Endothelial cell of umbilical vein (primary cell): ENCODE results near the gene ISLR. TPM values are rescaled to one million over a fixed set of nuclear protein-coding genes. Genes with fewer than 3 reads are reported as not detected.

Source experiments
- BruUV-seq: library from RNA; stranded (reverse); fragments of 400-500 nt; replicated peaks from 2 replicates; lab custom pipeline; 2021; lab: Mats Ljungman, UMichigan
- CTCF ChIA-PET: fragments of 300-600, 350-600 bp; sonication (Branson Sonifier 250); formaldehyde crosslinking; loops from one replicate; lab custom pipeline; 2021; ENCODE audit warnings: antibody characterized with exemption, inconsistent platforms; lab: Charles Lee
- POLR2A ChIA-PET: fragments of 300-600, 350-600 bp; sonication (Branson Sonifier 250); formaldehyde crosslinking; loops from one replicate; lab custom pipeline; 2021; ENCODE audit warnings: antibody characterized with exemption, inconsistent platforms; lab: Charles Lee
- DNase-seq: peaks from one replicate; pipeline ENCODE4 v3.0.0-alpha.2; 2011; ENCODE audit warnings: low read depth, low spot score
- FAIRE-seq: peaks from 2 replicates; lab custom pipeline; 2011; peaks lifted over from hg19 to GRCh38; lab: Jason Lieb, UNC
- H2AFZ ChIP-seq: 2 replicates; pipeline ENCODE4 v1.6.0; 2012; ENCODE audit warnings: low read depth, low read length, control low read depth, inconsistent platforms
- H3K27ac ChIP-seq: 2 replicates; pipeline ENCODE4 v1.5.1; 2011; ENCODE audit warnings: low read depth, mild to moderate bottlenecking, control low read depth, low read length, moderate library complexity; ENCODE audit not compliant: insufficient read depth
- H3K27me3 ChIP-seq, 2 experiments: 2 replicates each; pipeline versions ENCODE4 v1.6.0 to v1.6.1; 2011; ENCODE audit warnings: low read length in 2 of 2, mixed read lengths in 1 of 2; ENCODE audit not compliant: control insufficient read depth in 2 of 2, insufficient read depth in 2 of 2
- H3K36me3 ChIP-seq, 2 experiments: 2 replicates in 1 of 2; 3 replicates in 1 of 2; pipeline ENCODE4 v1.5.1; 2011; ENCODE audit warnings: low read length in 2 of 2, mild to moderate bottlenecking in 1 of 2, moderate library complexity in 1 of 2; ENCODE audit not compliant: control insufficient read depth in 2 of 2, insufficient read depth in 2 of 2; ENCODE audit errors: extremely low read depth in 1 of 2
- H3K4me1 ChIP-seq: 3 replicates; pipeline ENCODE4 v1.5.1; 2011; ENCODE audit warnings: mild to moderate bottlenecking, low read length; ENCODE audit not compliant: control insufficient read depth, insufficient read depth; ENCODE audit errors: extremely low read depth
- H3K4me2 ChIP-seq: 2 replicates; pipeline ENCODE4 v1.6.1; 2011; ENCODE audit warnings: low read length, control low read depth, mixed read lengths; ENCODE audit not compliant: insufficient read depth
- H3K4me3 ChIP-seq, 3 experiments: fragments of 200-600 bp in 1 of 3; sonication (generic), shearing (Covaris generic) in 1 of 3; replicated peaks in 1 of 3; 2 replicates each; pipeline ENCODE4 v1.5.1; 2011 to 2016; ENCODE audit warnings: control low read depth in 3 of 3, low read length in 3 of 3, mild to moderate bottlenecking in 2 of 3, inconsistent platforms in 1 of 3, low read depth in 1 of 3, moderate library complexity in 1 of 3; ENCODE audit not compliant: insufficient read depth in 1 of 3
- H3K79me2 ChIP-seq: 2 replicates; pipeline ENCODE4 v1.6.0; 2012; ENCODE audit warnings: low read length, inconsistent platforms; ENCODE audit not compliant: control insufficient read depth, insufficient read depth
- H3K9ac ChIP-seq: replicated peaks from 2 replicates; pipeline ENCODE3; 2011; ENCODE audit warnings: low read length, control low read depth; ENCODE audit not compliant: insufficient read depth; ENCODE audit errors: extremely low read depth
- H3K9me1 ChIP-seq: replicated peaks from 3 replicates; pipeline ENCODE4 v1.6.0; 2011; ENCODE audit warnings: mild to moderate bottlenecking, low read length; ENCODE audit not compliant: control insufficient read depth, insufficient read depth; ENCODE audit errors: extremely low read depth
- H3K9me3 ChIP-seq: replicated peaks from 2 replicates; pipeline ENCODE4 v1.5.1; 2012; ENCODE audit warnings: low read length, inconsistent platforms; ENCODE audit not compliant: control insufficient read depth, insufficient read depth
- H4K20me1 ChIP-seq: replicated peaks from 2 replicates; pipeline ENCODE3; 2011; ENCODE audit warnings: mild to moderate bottlenecking, low read length; ENCODE audit not compliant: control insufficient read depth, insufficient read depth; ENCODE audit errors: extremely low read depth
- EZH2 ChIP-seq: IDR thresholded peaks from 2 replicates; pipeline ENCODE4 v1.6.1; 2012; ENCODE audit warnings: borderline replicate concordance, low read depth, mild to moderate bottlenecking, moderate library complexity, low read length, inconsistent platforms; ENCODE audit not compliant: severe bottlenecking
- FOS ChIP-seq: IDR thresholded peaks from 2 replicates; pipeline ENCODE4 v1.6.1; 2011; ENCODE audit warnings: mild to moderate bottlenecking, low read length, moderate library complexity, borderline replicate concordance; ENCODE audit not compliant: insufficient read depth
- GATA2 ChIP-seq: IDR thresholded peaks from 2 replicates; pipeline ENCODE4 v1.7.0; 2011; ENCODE audit warnings: low read depth, mild to moderate bottlenecking, moderate library complexity, mixed read lengths, low read length; ENCODE audit not compliant: insufficient read length, insufficient read depth
- JUN ChIP-seq: IDR thresholded peaks from 2 replicates; pipeline ENCODE4 v1.6.1; 2011; ENCODE audit warnings: borderline replicate concordance, low read depth; ENCODE audit not compliant: insufficient read length, insufficient read depth
- MYC ChIP-seq: IDR thresholded peaks from one replicate; pipeline ENCODE4 v1.6.1; 2011; ENCODE audit warnings: mild to moderate bottlenecking, low read depth, low read length
- POLR2A ChIP-seq: IDR thresholded peaks from 2 replicates; pipeline ENCODE4 v1.6.1; 2012; ENCODE audit warnings: low read depth, mild to moderate bottlenecking, control low read depth, low read length
- POLR2AphosphoS5 ChIP-seq: IDR thresholded peaks from 2 replicates; pipeline ENCODE4 v1.6.1; 2012; ENCODE audit warnings: low read depth, mild to moderate bottlenecking, control low read depth, low read length, moderate library complexity; ENCODE audit not compliant: insufficient read depth
- dilution Hi-C: fragments of 300-500 bp; cut with MboI; formaldehyde crosslinking; loops from one replicate; pipeline ENCODE4 v1.15.0; 2019; ENCODE audit warnings: low sequenced_read_pairs; ENCODE audit not compliant: extremely low pct_ligation_motif_present
- intact Hi-C: fragments of 100-400 bp; cut with micrococcal nuclease; formaldehyde crosslinking; loops from one replicate; pipeline ENCODE4 v1.10.0; 2022
- polyA plus RNA-seq, 4 experiments: library from polyadenylated mRNA; depleted of rRNA in 3 of 4; stranded (reverse) in 3 of 4; unstranded in 1 of 4; fragments of >200 nt; gene quantifications; 2 replicates each; pipeline versions ENCODE4 v1.2.1 to v1.2.3, GENCODE V29; 2011 to 2012; ENCODE audit warnings: missing spikeins in 1 of 4
- total RNA-seq: library from RNA; stranded (reverse); gene quantifications from 2 replicates; pipeline ENCODE4 v1.2.3, GENCODE V29; 2021
- TF ChIP-seq, protein P1 (sequence below): IDR thresholded peaks from 2 replicates; pipeline ENCODE4 v1.6.1; 2011; ENCODE audit not compliant: insufficient read depth, insufficient read length
- TF ChIP-seq, protein P2 (sequence below), 2 donors: IDR thresholded peaks; 1 replicate in 1 of 2; 2 replicates in 1 of 2; pipeline ENCODE4 v1.5.1; 2011; ENCODE audit warnings: low read length in 2 of 2, mild to moderate bottlenecking in 2 of 2, moderate library complexity in 2 of 2, control low read depth in 1 of 2, inconsistent platforms in 1 of 2, low read depth in 1 of 2; ENCODE audit not compliant: insufficient read depth in 1 of 2; ENCODE audit errors: extremely low read depth in 1 of 2

The ISLR gene
- total and polyA plus RNA-seq, 2 donors (not counting 3 experiments of a cell fraction or from before 2014, with no cell fraction given): not detected

DNA sequence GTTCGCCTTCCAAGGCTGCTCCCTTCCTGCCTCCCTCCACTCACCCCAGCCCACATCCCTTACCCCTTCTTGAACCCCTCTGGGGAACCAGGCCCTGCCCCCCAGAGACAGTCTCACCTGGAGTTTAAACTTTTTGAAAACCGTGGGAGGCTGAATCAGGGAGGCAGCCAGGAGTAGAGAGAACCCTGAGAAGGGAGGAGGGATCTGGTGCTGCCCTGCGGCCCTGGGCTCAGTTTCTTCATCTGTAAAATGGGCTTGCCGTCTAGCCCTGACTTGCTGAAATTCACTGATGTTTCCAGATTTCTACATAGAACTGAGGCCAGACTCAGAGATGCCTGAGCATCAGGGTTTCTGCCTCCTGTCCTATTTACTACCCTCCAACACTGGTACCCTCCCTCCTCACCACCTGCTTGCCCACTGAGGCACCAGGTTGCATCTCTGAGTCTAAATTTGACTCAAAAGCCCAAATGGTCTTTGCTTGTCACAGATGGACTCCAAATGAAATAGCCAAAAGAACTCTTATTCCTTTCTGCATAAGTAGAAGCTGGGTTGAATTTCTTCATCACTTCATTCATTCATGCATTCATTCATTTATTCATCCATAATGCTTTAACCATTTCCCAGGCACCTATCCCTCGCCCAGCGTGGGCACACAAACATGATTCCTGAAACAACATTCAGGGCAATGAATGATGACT lies 41.0 kb downstream of the ISLR start:
- Histone ChIP-seq H3K79me2 (no peaks in the 10 kb centered on the region), H3K27me3 (no peaks in the 10 kb centered on the region), H4K20me1 (no peaks in the 10 kb centered on the region), H3K9ac (no peak overlapping the region), H3K9me1 (no peaks in the 10 kb centered on the region), H3K36me3 (no peaks in the 10 kb centered on the region), H3K4me2 (no peak overlapping the region), H3K9me3 (no peaks in the 10 kb centered on the region), H3K4me1 (no peaks in the 10 kb centered on the region), H3K27ac (no peak overlapping the region), H2AFZ (no peak overlapping the region), H3K4me3 (no peak overlapping the region)
- ChIA-PET POLR2A (no interaction called here), CTCF (no interaction called here)
- intact Hi-C loops (no loop called here), dilution Hi-C loops (no loop called here)
- no TSS peak for BruUV-seq
- no peak for TF ChIP-seq FOS
- no peak for TF ChIP-seq POLR2AphosphoS5
- TF ChIP-seq JUN: no peak
- TF ChIP-seq, protein P1, sequence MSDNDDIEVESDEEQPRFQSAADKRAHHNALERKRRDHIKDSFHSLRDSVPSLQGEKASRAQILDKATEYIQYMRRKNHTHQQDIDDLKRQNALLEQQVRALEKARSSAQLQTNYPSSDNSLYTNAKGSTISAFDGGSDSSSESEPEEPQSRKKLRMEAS: no peak
- TF ChIP-seq, protein P2, sequence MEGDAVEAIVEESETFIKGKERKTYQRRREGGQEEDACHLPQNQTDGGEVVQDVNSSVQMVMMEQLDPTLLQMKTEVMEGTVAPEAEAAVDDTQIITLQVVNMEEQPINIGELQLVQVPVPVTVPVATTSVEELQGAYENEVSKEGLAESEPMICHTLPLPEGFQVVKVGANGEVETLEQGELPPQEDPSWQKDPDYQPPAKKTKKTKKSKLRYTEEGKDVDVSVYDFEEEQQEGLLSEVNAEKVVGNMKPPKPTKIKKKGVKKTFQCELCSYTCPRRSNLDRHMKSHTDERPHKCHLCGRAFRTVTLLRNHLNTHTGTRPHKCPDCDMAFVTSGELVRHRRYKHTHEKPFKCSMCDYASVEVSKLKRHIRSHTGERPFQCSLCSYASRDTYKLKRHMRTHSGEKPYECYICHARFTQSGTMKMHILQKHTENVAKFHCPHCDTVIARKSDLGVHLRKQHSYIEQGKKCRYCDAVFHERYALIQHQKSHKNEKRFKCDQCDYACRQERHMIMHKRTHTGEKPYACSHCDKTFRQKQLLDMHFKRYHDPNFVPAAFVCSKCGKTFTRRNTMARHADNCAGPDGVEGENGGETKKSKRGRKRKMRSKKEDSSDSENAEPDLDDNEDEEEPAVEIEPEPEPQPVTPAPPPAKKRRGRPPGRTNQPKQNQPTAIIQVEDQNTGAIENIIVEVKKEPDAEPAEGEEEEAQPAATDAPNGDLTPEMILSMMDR (IDR thresholded peaks at IDR 0.05; ENCODE audit: extremely low read depth in 1 of 2, insufficient read depth in 1 of 2, low read depth in 1 of 2, low read length in 2 of 2): no peak
- TF ChIP-seq GATA2: no peak
- TF ChIP-seq MYC: no peak
- TF ChIP-seq EZH2: no peak
- TF ChIP-seq POLR2A: no peak
- FAIRE-seq: no peak
- no peak for DNase-seq
